Measurements from ENCODE around the gene DPP3. TPM values are rescaled to one million over a fixed set of nuclear protein-coding genes. Genes with fewer than 3 reads are reported as not detected.
A peak's percentile ranks its signal among the peaks of the same experiment; 100 is the strongest.

Gene DPP3
- total RNA-seq, 2 donors from 2014 or later, result 20.2 to 22.2 TPM

- Histone ChIP-seq H3K27ac (no peak overlapping the region), H3K9me3 (no peaks in the 10 kb centered on the region), H3K4me1 (ENCODE audit: control insufficient read depth in 1 of 2, low read depth in 2 of 2) (peaks cover 15 to 22% of the 10 kb centered on the region in 2 donors), H3K36me3 (no peaks in the 10 kb centered on the region), H3K27me3 (replicated peaks; ENCODE audit: insufficient read depth) (no peaks in the 10 kb centered on the region), H3K4me3 (peak overlapping the region; percentile 99)
- TF ChIP-seq CTCF (IDR thresholded peaks at IDR 0.05), result no peak
- ATAC-seq (ENCODE audit: insufficient number of reproducible peaks, low FRiP score, low read depth), result no peak
- no peak for DNase-seq (ENCODE audit: low spot score)
Measured at GRCh38 chr11:66546966-66547661, 66.9 kb downstream of the DPP3 start.

- ATAC-seq (ENCODE audit: insufficient number of reproducible peaks, low FRiP score, low read depth) (no peak), DNase-seq (ENCODE audit: low spot score) (no peak)
- no peaks in the 10 kb centered on the region for H3K9me3 ChIP-seq
- no peaks in the 10 kb centered on the region for H3K36me3 ChIP-seq
- no peak overlapping the region for H3K27ac ChIP-seq
- no peak overlapping the region for H3K4me3 ChIP-seq
- TF ChIP-seq CTCF (IDR thresholded peaks at IDR 0.05), result no peak
- no peaks in the 10 kb centered on the region for H3K27me3 ChIP-seq (replicated peaks; ENCODE audit: insufficient read depth)
- H3K4me1 ChIP-seq (ENCODE audit: control insufficient read depth in 1 of 2, low read depth in 2 of 2), result peaks cover 15 to 17% of the 10 kb centered on the region in 2 donors
Measured at GRCh38 chr11:66547662-66548009, 67.4 kb downstream of the DPP3 start.

- DNase-seq (ENCODE audit: low spot score) (no peak), ATAC-seq (ENCODE audit: insufficient number of reproducible peaks, low FRiP score, low read depth) (no peak)
- Histone ChIP-seq H3K9me3 (no peaks in the 10 kb centered on the region), H3K36me3 (no peaks in the 10 kb centered on the region), H3K4me1 (ENCODE audit: control insufficient read depth in 1 of 2, low read depth in 2 of 2) (peaks cover 15 to 17% of the 10 kb centered on the region in 2 donors), H3K27ac (no peak overlapping the region), H3K27me3 (replicated peaks; ENCODE audit: insufficient read depth) (no peaks in the 10 kb centered on the region), H3K4me3 (no peak overlapping the region)
- TF ChIP-seq CTCF (IDR thresholded peaks at IDR 0.05), result no peak
Measured at GRCh38 chr11:66548041-66548440, 67.8 kb downstream of the DPP3 start.

GRCh38 chr11:66548774-66549630, 68.8 kb downstream of the DPP3 start:
- Histone ChIP-seq H3K9me3 (no peaks in the 10 kb centered on the region), H3K27me3 (replicated peaks; ENCODE audit: insufficient read depth) (no peaks in the 10 kb centered on the region), H3K4me3 (no peak overlapping the region), H3K27ac (no peak overlapping the region), H3K36me3 (no peaks in the 10 kb centered on the region), H3K4me1 (ENCODE audit: control insufficient read depth in 1 of 2, low read depth in 2 of 2) (peaks cover 12 to 17% of the 10 kb centered on the region in 2 donors)
- ATAC-seq (ENCODE audit: insufficient number of reproducible peaks, low FRiP score, low read depth), result no peak
- DNase-seq (ENCODE audit: low spot score), result no peak
- no peak for TF ChIP-seq CTCF (IDR thresholded peaks at IDR 0.05)

- no peaks in the 10 kb centered on the region for H3K9me3 ChIP-seq
- H3K36me3 ChIP-seq, result no peaks in the 10 kb centered on the region
- no peak overlapping the region for H3K4me3 ChIP-seq
- H3K27ac ChIP-seq, result no peak overlapping the region
- no peak for DNase-seq (ENCODE audit: low spot score)
- ATAC-seq (ENCODE audit: insufficient number of reproducible peaks, low FRiP score, low read depth), result no peak
- peaks cover 12 to 16% of the 10 kb centered on the region in 2 donors for H3K4me1 ChIP-seq (ENCODE audit: control insufficient read depth in 1 of 2, low read depth in 2 of 2)
- H3K27me3 ChIP-seq (replicated peaks; ENCODE audit: insufficient read depth), result no peaks in the 10 kb centered on the region
- TF ChIP-seq CTCF (IDR thresholded peaks at IDR 0.05), result no peak
Measured at GRCh38 chr11:66549696-66550095, 69.5 kb downstream of the DPP3 start.

All from thoracic aorta (tissue), 2 donors.